ENCODE data around the gene MEOX1. TPM values are rescaled to one million over a fixed set of nuclear protein-coding genes. Genes with fewer than 3 reads are reported as not detected.

MEOX1 gene
- total RNA-seq, 1 experiment from 2014 or later, result not detected

DNA sequence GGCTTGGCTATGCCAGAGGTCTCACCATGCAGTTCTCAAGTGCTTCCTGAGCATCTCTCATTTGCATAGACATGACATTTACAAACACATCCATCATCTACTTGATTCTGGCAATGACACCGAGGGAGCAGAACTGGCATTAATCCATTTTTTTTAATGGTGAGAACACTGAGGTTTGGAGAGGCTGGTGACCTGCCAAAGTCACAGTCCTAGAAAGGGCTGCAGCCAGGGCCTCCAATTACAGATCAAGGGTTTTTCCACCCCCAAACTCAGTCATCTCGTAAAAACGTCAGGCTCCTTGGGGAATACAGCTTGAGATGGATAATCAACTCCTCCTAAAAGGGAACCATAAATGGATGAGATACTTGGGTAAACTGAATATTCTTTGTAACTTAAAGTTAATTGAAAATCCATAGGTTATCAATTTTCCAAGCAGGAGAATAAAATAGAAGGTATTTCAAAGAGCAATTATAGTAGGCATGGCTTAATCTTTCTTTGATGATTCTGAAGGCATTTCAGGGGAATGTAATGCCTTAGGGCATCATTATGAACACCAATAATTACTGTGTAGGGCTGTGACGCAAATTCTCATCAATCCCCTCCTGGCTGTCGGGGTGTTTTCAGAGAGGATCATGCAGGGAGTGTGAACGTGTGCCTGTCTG lies 9.4 kb upstream of the MEOX1 start:
- no peak overlapping the region for H3K9ac ChIP-seq (ENCODE audit: extremely low read depth, insufficient read length, low read length)
- H2BK15ac ChIP-seq (ENCODE audit: low read depth, low read length), result no peak overlapping the region
- H3K4me1 Mint-ChIP-seq, result peaks cover 17 to 30% of the 10 kb centered on the region in 2 experiments
- TF ChIP-seq, protein P1, sequence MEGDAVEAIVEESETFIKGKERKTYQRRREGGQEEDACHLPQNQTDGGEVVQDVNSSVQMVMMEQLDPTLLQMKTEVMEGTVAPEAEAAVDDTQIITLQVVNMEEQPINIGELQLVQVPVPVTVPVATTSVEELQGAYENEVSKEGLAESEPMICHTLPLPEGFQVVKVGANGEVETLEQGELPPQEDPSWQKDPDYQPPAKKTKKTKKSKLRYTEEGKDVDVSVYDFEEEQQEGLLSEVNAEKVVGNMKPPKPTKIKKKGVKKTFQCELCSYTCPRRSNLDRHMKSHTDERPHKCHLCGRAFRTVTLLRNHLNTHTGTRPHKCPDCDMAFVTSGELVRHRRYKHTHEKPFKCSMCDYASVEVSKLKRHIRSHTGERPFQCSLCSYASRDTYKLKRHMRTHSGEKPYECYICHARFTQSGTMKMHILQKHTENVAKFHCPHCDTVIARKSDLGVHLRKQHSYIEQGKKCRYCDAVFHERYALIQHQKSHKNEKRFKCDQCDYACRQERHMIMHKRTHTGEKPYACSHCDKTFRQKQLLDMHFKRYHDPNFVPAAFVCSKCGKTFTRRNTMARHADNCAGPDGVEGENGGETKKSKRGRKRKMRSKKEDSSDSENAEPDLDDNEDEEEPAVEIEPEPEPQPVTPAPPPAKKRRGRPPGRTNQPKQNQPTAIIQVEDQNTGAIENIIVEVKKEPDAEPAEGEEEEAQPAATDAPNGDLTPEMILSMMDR (conservative IDR thresholded peaks at IDR 0.05), result no peak
- H3K27ac Mint-ChIP-seq, result no peak overlapping the region
- 0 out of 2 replicates have a peak, but pooled peaks cover 3% of the 10 kb centered on the region for H3K4me1 ChIP-seq (ENCODE audit: insufficient read depth, low read length)
- no peak overlapping the region for H4K8ac ChIP-seq (replicated peaks; ENCODE audit: insufficient read length, low read depth, low read length)
- H2BK5ac ChIP-seq (ENCODE audit: insufficient read length, low read length), result no peak overlapping the region
- no peaks in the 10 kb centered on the region for H3K27me3 ChIP-seq (ENCODE audit: insufficient read depth, low read length)
- H3K36me3 Mint-ChIP-seq (ENCODE audit: insufficient read depth in 1 of 3, low read depth in 3 of 3), result no peaks in the 10 kb centered on the region
- H3K9me3 ChIP-seq (ENCODE audit: control insufficient read depth, low read depth, low read length), result no peaks in the 10 kb centered on the region
- no peak overlapping the region for H2BK12ac ChIP-seq (ENCODE audit: insufficient read length, low read depth, low read length)
- no peak overlapping the region for H4K5ac ChIP-seq (ENCODE audit: insufficient read length, low read depth, low read length)
- H3T11ph ChIP-seq (ENCODE audit: low read length), result no peak overlapping the region
- H3K27ac ChIP-seq (ENCODE audit: insufficient read length, low read depth, low read length), result no peak overlapping the region
- no peak overlapping the region for H2AFZ ChIP-seq (ENCODE audit: low read length)
- no peaks in the 10 kb centered on the region for H3K23me2 ChIP-seq (ENCODE audit: insufficient read length, low read depth, low read length, poor library complexity, severe bottlenecking)
- WGBS (ENCODE audit: extremely low coverage, insufficient read length, low lambda C conversion rate), result no CpG with 5 or more reads among the region's 6 CpGs
- H3K14ac ChIP-seq (ENCODE audit: insufficient read depth, low read length), result no peak overlapping the region
- no peak overlapping the region for H2BK20ac ChIP-seq (ENCODE audit: low read depth, low read length, poor library complexity, severe bottlenecking)
- no peak for DNase-seq
- H3K56ac ChIP-seq (ENCODE audit: insufficient read length, low read depth, low read length), result no peak overlapping the region
- no peaks in the 10 kb centered on the region for H3K9me3 Mint-ChIP-seq
- no peak overlapping the region for H3K4me2 ChIP-seq (ENCODE audit: insufficient read depth, insufficient read length, low read length)
- no peaks in the 10 kb centered on the region for H3K79me2 ChIP-seq (ENCODE audit: insufficient read depth, low read length)
- no peaks in the 10 kb centered on the region for H3K79me1 ChIP-seq (ENCODE audit: insufficient read depth, low read depth, low read length, poor library complexity, severe bottlenecking)
- no peak overlapping the region for H3K4ac ChIP-seq (ENCODE audit: low read depth, low read length)
- no peak overlapping the region for H4K91ac ChIP-seq (ENCODE audit: insufficient read length, low read depth, low read length)
- no peak overlapping the region for H3K23ac ChIP-seq (ENCODE audit: insufficient read length, low read depth, low read length)
- no peak overlapping the region for H3K4me3 Mint-ChIP-seq
- H2AK5ac ChIP-seq (ENCODE audit: insufficient read length, low read length), result no peak overlapping the region
- no peaks in the 10 kb centered on the region for H4K20me1 ChIP-seq (ENCODE audit: control insufficient read depth, insufficient read depth, insufficient read length)
- H2BK120ac ChIP-seq (ENCODE audit: low read depth, low read length, poor library complexity, severe bottlenecking), result no peak overlapping the region
- no peaks in the 10 kb centered on the region for H3K27me3 Mint-ChIP-seq (ENCODE audit: low read depth)
- no peak overlapping the region for H3K18ac ChIP-seq (ENCODE audit: insufficient read length, low read depth, low read length)
